GM23248 (cell line): Measurements from ENCODE around the gene ATF4.

Source experiments
- EZH2 ChIP-seq: fragments of 200-600 bp; sonication (generic); IDR thresholded peaks from 2 replicates; pipeline ENCODE4 v1.6.1; 2018; ENCODE audit warnings: antibody characterized with exemption, mild to moderate bottlenecking; ENCODE audit not compliant: insufficient read depth, poor library complexity, severe bottlenecking
- EZH2phosphoT487 ChIP-seq: fragments of 200-600 bp; sonication (generic); IDR thresholded peaks from 2 replicates; pipeline ENCODE4 v1.6.1; 2018; ENCODE audit warnings: antibody characterized with exemption, moderate library complexity, mild to moderate bottlenecking, low read depth; ENCODE audit not compliant: insufficient read depth

GRCh38 chr22:39525658-39525975 lies 5.3 kb downstream of the ATF4 start:
- TF ChIP-seq EZH2 = no peak
- TF ChIP-seq EZH2phosphoT487 = no peak
